Sigmoid colon (tissue), 7 donors: ENCODE data around the gene EIF3F. TPM values are rescaled to one million over a fixed set of nuclear protein-coding genes. Genes with fewer than 3 reads are reported as not detected.

ENCODE experiments used
- DNase-seq: peaks from one replicate; pipeline ENCODE4 v3.0.0-alpha.2; 2019
- H3K27ac ChIP-seq, 4 donors: fragments of 200-600 bp; sonication (generic); one replicate each; pipeline ENCODE4 v1.5.1; 2016 to 2019; ENCODE audit warnings: mild to moderate bottlenecking in 1 of 4
- H3K27me3 ChIP-seq, 3 donors: fragments of 200-600 bp; sonication (generic); one replicate each; pipeline ENCODE4 v1.5.1; 2019; ENCODE audit warnings: mild to moderate bottlenecking in 1 of 3
- H3K36me3 ChIP-seq, 4 donors: fragments of 200-600 bp; sonication (generic); one replicate each; pipeline ENCODE4 v1.5.1; 2016 to 2019
- H3K4me1 ChIP-seq, 4 donors: fragments of 200-600 bp; sonication (generic); one replicate each; pipeline ENCODE4 v1.5.1; 2017 to 2019
- H3K4me3 ChIP-seq, 4 donors: fragments of 200-600 bp; sonication (generic); one replicate each; pipeline ENCODE4 v1.5.1; 2017 to 2019; ENCODE audit warnings: mild to moderate bottlenecking in 2 of 4, moderate library complexity in 1 of 4
- H3K9me3 ChIP-seq, 4 donors: fragments of 200-600 bp in 3 of 4; sonication (generic) in 3 of 4; one replicate each; pipeline versions ENCODE4 v1.5.1 to v1.6.1; 2013 to 2019
- CTCF ChIP-seq, 4 experiments: fragments of 450-650 bp in 3 of 4; fragments of 200-600 bp in 1 of 4; IDR thresholded peaks; one replicate each; pipeline ENCODE4 v1.5.1; 2016 to 2019; ENCODE audit warnings: antibody characterized with exemption in 4 of 4, mild to moderate bottlenecking in 3 of 4, moderate library complexity in 2 of 4
- EP300 ChIP-seq, 4 donors: sonication (generic); formaldehyde crosslinking; IDR thresholded peaks; one replicate each; pipeline ENCODE4 v1.6.1; 2017; ENCODE audit warnings: antibody characterized with exemption in 4 of 4
- POLR2A ChIP-seq, 2 donors: fragments of 450-650 bp; IDR thresholded peaks; one replicate each; pipeline ENCODE4 v1.6.1; 2016; ENCODE audit warnings: antibody characterized with exemption in 2 of 2, mild to moderate bottlenecking in 2 of 2, moderate library complexity in 2 of 2
- POLR2AphosphoS5 ChIP-seq, 4 donors: sonication (generic); formaldehyde crosslinking; IDR thresholded peaks; one replicate each; pipeline ENCODE4 v1.6.1; 2017; ENCODE audit warnings: antibody characterized with exemption in 4 of 4
- whole genome bisulfite sequencing, 2 donors: extraction: QIAGEN DNeasy Blood & Tissue Kit; methylation state at CpG; one replicate each; pipeline ENCODE4 v1.1.7; 2013; 5-methylcytosine and 5-hydroxymethylcytosine counted together
- intact Hi-C: fragments of 100-400 bp; cut with DNase I; formaldehyde crosslinking; loops from one replicate; pipeline ENCODE4 v1.15.1; 2023
- polyA plus RNA-seq, 3 donors: library from polyadenylated mRNA; stranded (reverse); fragments of 200-250 nt; gene quantifications; one replicate each; pipeline ENCODE4 v1.2.3, GENCODE V29; 2013
- total RNA-seq, 4 donors: library from RNA; depleted of rRNA; stranded (reverse); fragments of >200 nt; gene quantifications; one replicate each; pipeline ENCODE4 v1.1.0, GENCODE V29; 2016
- donor health status: healthy with polysubstance abuse.
- donor health status: Bipolar disorder and iron deficiency.
- donor health status: healthy.

EIF3F gene
- total and polyA plus RNA-seq, 7 donors: 192 to 540 (median 233) TPM

DNA sequence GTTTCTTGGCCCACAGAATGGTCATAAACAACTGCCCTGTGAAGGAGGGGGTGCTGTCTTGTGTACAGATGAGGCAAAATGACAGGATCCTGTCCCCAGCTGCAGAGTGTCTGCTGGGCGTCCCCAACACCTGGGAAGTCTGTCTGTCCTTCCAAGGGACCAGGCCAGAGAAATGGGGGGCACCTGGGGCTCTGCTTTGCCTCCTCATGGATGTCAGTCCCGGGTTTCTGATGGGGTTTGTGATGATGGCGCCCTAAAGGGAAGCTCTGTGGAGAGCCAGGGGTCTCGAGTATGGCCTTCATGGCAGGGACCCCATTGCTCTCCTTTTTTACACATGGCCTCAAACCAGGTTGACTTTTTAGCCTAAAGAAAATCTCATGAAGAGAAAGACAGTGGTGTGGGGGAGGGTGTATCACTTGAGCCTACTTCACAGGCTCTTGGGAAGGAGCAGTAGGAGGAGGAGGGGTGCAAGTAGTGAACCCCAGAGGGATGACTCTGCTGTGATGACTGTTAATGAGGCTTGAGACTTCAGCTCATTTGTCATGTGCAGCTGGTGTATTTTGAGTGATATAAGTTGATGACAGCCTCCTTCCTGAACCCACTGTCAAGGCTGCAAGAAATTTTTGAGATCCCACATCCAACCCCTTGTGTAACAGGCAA, 53.3 kb downstream of the EIF3F start:
- Histone ChIP-seq H3K27ac (no peak overlapping the region), H3K4me1 (no peaks in the 10 kb centered on the region), H3K9me3 (no peaks in the 10 kb centered on the region), H3K27me3 (no peaks in the 10 kb centered on the region), H3K4me3 (no peak overlapping the region), H3K36me3 (no peaks in the 10 kb centered on the region)
- WGBS, 2 donors: 69 to 86% methylated on average over 4 of the region's 4 CpGs
- TF ChIP-seq EP300 (IDR thresholded peaks at IDR 0.05): no peak
- no peak for TF ChIP-seq CTCF (IDR thresholded peaks at IDR 0.05)
- TF ChIP-seq POLR2A (IDR thresholded peaks at IDR 0.05): no peak
- no peak for TF ChIP-seq POLR2AphosphoS5 (IDR thresholded peaks at IDR 0.05)
- DNase-seq: no peak
- intact Hi-C loops: no loop called here

GRCh38 chr11:8040921-8041285, 53.8 kb downstream of the EIF3F start:
- H3K4me3 ChIP-seq: no peak overlapping the region
- H3K27ac ChIP-seq: no peak overlapping the region
- no peaks in the 10 kb centered on the region for H3K36me3 ChIP-seq
- intact Hi-C loops: no loop called here
- H3K4me1 ChIP-seq: no peaks in the 10 kb centered on the region
- H3K27me3 ChIP-seq: no peaks in the 10 kb centered on the region
- 84 to 91% methylated on average over 2 of the region's 2 CpGs for WGBS, 2 donors
- TF ChIP-seq EP300 (IDR thresholded peaks at IDR 0.05) (no peak), POLR2A (IDR thresholded peaks at IDR 0.05) (no peak), POLR2AphosphoS5 (IDR thresholded peaks at IDR 0.05) (no peak), CTCF (IDR thresholded peaks at IDR 0.05) (no peak)
- no peak for DNase-seq
- H3K9me3 ChIP-seq: no peaks in the 10 kb centered on the region

GRCh38 chr11:8041576-8041975, 54.4 kb downstream of the EIF3F start:
- TF ChIP-seq POLR2AphosphoS5 (IDR thresholded peaks at IDR 0.05) (no peak), POLR2A (IDR thresholded peaks at IDR 0.05) (no peak)
- Histone ChIP-seq H3K36me3 (no peaks in the 10 kb centered on the region), H3K27me3 (no peaks in the 10 kb centered on the region), H3K4me3 (no peak overlapping the region), H3K4me1 (no peaks in the 10 kb centered on the region), H3K9me3 (no peaks in the 10 kb centered on the region), H3K27ac (no peak overlapping the region)
- intact Hi-C loops: no loop called here
- DNase-seq: no peak
- 92 to 94% methylated on average over 4 of the region's 4 CpGs for WGBS, 2 donors

- Histone ChIP-seq H3K36me3 (no peaks in the 10 kb centered on the region), H3K9me3 (no peaks in the 10 kb centered on the region), H3K27ac (no peak overlapping the region), H3K4me1 (no peaks in the 10 kb centered on the region), H3K4me3 (no peak overlapping the region), H3K27me3 (no peaks in the 10 kb centered on the region)
- TF ChIP-seq POLR2A (IDR thresholded peaks at IDR 0.05) (no peak), EP300 (IDR thresholded peaks at IDR 0.05) (no peak), CTCF (IDR thresholded peaks at IDR 0.05) (no peak), POLR2AphosphoS5 (IDR thresholded peaks at IDR 0.05) (no peak)
- no peak for DNase-seq
- 71 to 73% methylated on average over 2 of the region's 2 CpGs for WGBS, 2 donors
- intact Hi-C loops: no loop called here
Observed at GRCh38 chr11:8043756-8044155, 56.6 kb downstream of the EIF3F start.

DNA sequence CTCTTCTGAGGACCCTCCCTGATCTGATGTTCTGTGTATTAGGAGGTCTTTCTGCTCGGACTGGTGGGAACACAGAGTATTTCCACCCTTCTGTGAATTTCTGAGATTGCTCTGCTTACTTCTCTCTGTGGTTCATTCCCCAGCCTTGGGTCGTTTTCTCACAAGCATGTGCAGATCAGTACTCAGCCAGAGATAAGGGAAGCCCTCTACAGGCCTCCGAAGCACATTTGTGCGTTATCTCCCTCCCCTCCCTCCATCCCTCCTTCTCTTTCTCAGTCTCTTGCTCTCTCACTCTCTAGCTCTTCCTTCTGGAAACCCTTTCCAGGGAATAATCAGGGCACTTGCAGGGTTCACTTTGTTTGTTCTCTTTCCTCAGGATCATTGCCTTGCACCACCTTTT, 58.7 kb downstream of the EIF3F start:
- Histone ChIP-seq H3K27ac (no peak overlapping the region), H3K27me3 (no peaks in the 10 kb centered on the region), H3K36me3 (no peaks in the 10 kb centered on the region), H3K9me3 (no peaks in the 10 kb centered on the region), H3K4me1 (no peaks in the 10 kb centered on the region), H3K4me3 (no peak overlapping the region)
- DNase-seq: no peak
- intact Hi-C loops: no loop called here
- WGBS, 2 donors: 60 to 61% methylated on average over 4 of the region's 4 CpGs
- TF ChIP-seq EP300 (IDR thresholded peaks at IDR 0.05): no peak
- no peak for TF ChIP-seq CTCF (IDR thresholded peaks at IDR 0.05)
- no peak for TF ChIP-seq POLR2A (IDR thresholded peaks at IDR 0.05)
- TF ChIP-seq POLR2AphosphoS5 (IDR thresholded peaks at IDR 0.05): no peak
